CD4-positive, alpha-beta T cell (primary cell): ENCODE data around the gene PTPRT. TPM values are rescaled to one million over a fixed set of nuclear protein-coding genes. Genes with fewer than 3 reads are reported as not detected.

Experiments
- ATAC-seq: fragments of 200-7000 bp; cut with Tn5 transposase; one replicate; pipeline ENCODE4 v1.10.0; 2022; ENCODE audit warnings: mild to moderate bottlenecking; ENCODE audit not compliant: poor library complexity
- CTCF ChIA-PET: fragments of 350-600 bp; sonication (Branson Sonifier 250); formaldehyde crosslinking; loops from one replicate; lab custom pipeline; 2021; ENCODE audit warnings: antibody characterized with exemption, inconsistent platforms; lab: Charles Lee
- POLR2A ChIA-PET: fragments of 350-600 bp; sonication (Branson Sonifier 250); formaldehyde crosslinking; loops from one replicate; lab custom pipeline; 2021; ENCODE audit warnings: antibody characterized with exemption, inconsistent platforms; lab: Charles Lee
- DNase-seq, 14 experiments: peaks; one replicate each; pipeline ENCODE4 v3.0.0-alpha.2; 2013 to 2020; ENCODE audit warnings: mixed read lengths in 2 of 14
- H3K27ac ChIP-seq, 2 donors: one replicate each; pipeline versions ENCODE4 v1.5.1 to v1.7.0; 2013; ENCODE audit warnings: low read length in 2 of 2, low read depth in 1 of 2, mild to moderate bottlenecking in 1 of 2
- H3K27me3 ChIP-seq, 2 experiments: 1 replicate in 1 of 2; 2 replicates in 1 of 2; pipeline versions ENCODE4 v1.6.1 to v1.7.0; 2013; ENCODE audit warnings: low read length in 2 of 2, control low read depth in 1 of 2, mild to moderate bottlenecking in 1 of 2, moderate library complexity in 1 of 2; ENCODE audit not compliant: insufficient read depth in 2 of 2, control insufficient read depth in 1 of 2
- H3K36me3 ChIP-seq: one replicate; pipeline ENCODE4 v1.6.1; 2013; ENCODE audit warnings: low read length, control low read depth; ENCODE audit not compliant: insufficient read depth
- H3K4me1 ChIP-seq: one replicate; pipeline ENCODE4 v1.6.1; 2013; ENCODE audit warnings: low read length, control low read depth; ENCODE audit not compliant: insufficient read depth
- H3K4me3 ChIP-seq: one replicate; pipeline ENCODE4 v1.5.1; 2013; ENCODE audit warnings: mild to moderate bottlenecking, low read length, moderate library complexity
- H3K9me3 ChIP-seq, 2 experiments: 1 replicate in 1 of 2; 2 replicates in 1 of 2; pipeline versions ENCODE4 v1.6.1 to v1.7.0; 2013; ENCODE audit warnings: low read length in 2 of 2, mild to moderate bottlenecking in 2 of 2, control low read depth in 1 of 2, moderate library complexity in 1 of 2; ENCODE audit not compliant: control insufficient read depth in 1 of 2, insufficient read depth in 1 of 2
- H3K27ac Mint-ChIP-seq: one replicate; pipeline ENCODE4 v1.8.0; 2020; ENCODE audit warnings: mixed read lengths
- H3K27me3 Mint-ChIP-seq: one replicate; pipeline ENCODE4 v1.8.0; 2021; ENCODE audit warnings: mixed read lengths
- H3K36me3 Mint-ChIP-seq: one replicate; pipeline ENCODE4 v1.8.0; 2021; ENCODE audit warnings: low read depth, mixed read lengths
- H3K4me1 Mint-ChIP-seq: one replicate; pipeline ENCODE4 v1.8.0; 2021; ENCODE audit warnings: low read depth, mixed read lengths
- H3K4me3 Mint-ChIP-seq: one replicate; pipeline ENCODE4 v1.8.0; 2020; ENCODE audit warnings: mild to moderate bottlenecking, mixed read lengths
- H3K9me3 Mint-ChIP-seq: one replicate; pipeline ENCODE4 v1.8.0; 2020; ENCODE audit warnings: mixed read lengths
- CTCF ChIP-seq: fragments of 200-600 bp; IDR thresholded peaks from one replicate; pipeline ENCODE4 v1.8.0; 2022; ENCODE audit warnings: antibody characterized with exemption, mild to moderate bottlenecking
- intact Hi-C, 2 experiments: fragments of 100-400 bp; cut with DNase I in 1 of 2; cut with micrococcal nuclease in 1 of 2; formaldehyde crosslinking; loops; one replicate each; pipeline versions ENCODE4 v1.15.1 to v1.9.0; 2023 to 2025; cut with DNase I, micrococcal nuclease
- total RNA-seq, 174 experiments: library from RNA in 2 of 174; stranded (reverse) in 2 of 174; gene quantifications; one replicate each; pipeline ENCODE4 v1.2.3 and lab custom pipeline; 2021 to 2026

Gene PTPRT
- total RNA-seq, 2 experiments from 2014 or later: not detected

GRCh38 chr20:42652266-42652665 is 537.4 kb downstream of the PTPRT start:
- CTCF ChIA-PET: no interaction called here
- no peak overlapping the region for H3K4me3 ChIP-seq
- no peaks in the 10 kb centered on the region for H3K9me3 ChIP-seq
- H3K27ac ChIP-seq: no peak overlapping the region
- no peaks in the 10 kb centered on the region for H3K36me3 ChIP-seq
- Mint-ChIP-seq H3K36me3 (no peaks in the 10 kb centered on the region), H3K27me3 (no peaks in the 10 kb centered on the region), H3K4me1 (no peaks in the 10 kb centered on the region), H3K9me3 (peaks cover 6% of the 10 kb centered on the region), H3K4me3 (no peak overlapping the region), H3K27ac (no peak overlapping the region)
- H3K4me1 ChIP-seq: no peaks in the 10 kb centered on the region
- intact Hi-C loops: no loop called here
- no peak for TF ChIP-seq CTCF
- no peaks in the 10 kb centered on the region for H3K27me3 ChIP-seq
- POLR2A ChIA-PET: no interaction called here
- ATAC-seq (no peak), DNase-seq (no peak)

GRCh38 chr20:42650191-42650746 is 539.4 kb downstream of the PTPRT start:
- Mint-ChIP-seq H3K27ac (no peak overlapping the region), H3K27me3 (no peaks in the 10 kb centered on the region), H3K36me3 (no peaks in the 10 kb centered on the region), H3K4me1 (no peaks in the 10 kb centered on the region), H3K4me3 (no peak overlapping the region), H3K9me3 (peaks cover 6% of the 10 kb centered on the region)
- Histone ChIP-seq H3K36me3 (no peaks in the 10 kb centered on the region), H3K4me3 (no peak overlapping the region), H3K27me3 (no peaks in the 10 kb centered on the region), H3K4me1 (no peaks in the 10 kb centered on the region), H3K9me3 (no peaks in the 10 kb centered on the region), H3K27ac (no peak overlapping the region)
- no peak for TF ChIP-seq CTCF
- DNase-seq: no peak
- intact Hi-C loops: no loop called here
- ATAC-seq: no peak
- ChIA-PET POLR2A (no interaction called here), CTCF (no interaction called here)

DNA sequence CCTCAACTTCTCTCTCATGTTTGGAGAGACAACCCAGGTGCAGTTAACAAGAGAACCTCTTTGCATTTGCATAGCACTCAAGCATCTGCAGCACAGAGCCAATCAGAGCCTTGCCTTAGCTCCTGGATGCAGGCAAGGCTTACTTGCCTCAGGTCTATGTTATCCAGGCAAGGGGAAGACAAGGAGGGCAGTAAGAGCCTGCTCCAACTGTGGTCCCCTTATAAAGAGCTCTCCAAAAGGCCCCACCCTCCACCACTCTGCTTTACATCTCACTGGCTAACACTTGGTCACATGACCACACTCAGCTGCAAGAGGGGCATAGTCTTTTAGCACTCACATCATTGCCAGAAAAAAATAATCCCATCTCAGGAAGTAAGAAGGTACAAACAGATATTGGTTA is 540.0 kb downstream of the PTPRT start:
- Histone ChIP-seq H3K9me3 (no peaks in the 10 kb centered on the region), H3K4me3 (no peak overlapping the region), H3K27ac (no peak overlapping the region), H3K36me3 (no peaks in the 10 kb centered on the region), H3K4me1 (no peaks in the 10 kb centered on the region), H3K27me3 (no peaks in the 10 kb centered on the region)
- Mint-ChIP-seq H3K36me3 (no peaks in the 10 kb centered on the region), H3K9me3 (peaks cover 6% of the 10 kb centered on the region), H3K27ac (no peak overlapping the region), H3K4me1 (no peaks in the 10 kb centered on the region), H3K27me3 (no peaks in the 10 kb centered on the region), H3K4me3 (no peak overlapping the region)
- no peak for DNase-seq
- no peak for ATAC-seq
- ChIA-PET POLR2A (no interaction called here), CTCF (no interaction called here)
- TF ChIP-seq CTCF: no peak
- intact Hi-C loops: no loop called here
